Hepatocyte (in vitro differentiated cells): ENCODE results near the gene DNAJA4. TPM values are rescaled to one million over a fixed set of nuclear protein-coding genes. Genes with fewer than 3 reads are reported as not detected.

Experiments used
- DNase-seq: peaks from one replicate; pipeline ENCODE4 v3.0.0-alpha.2; 2016; ENCODE audit warnings: low spot score
- H2AFZ ChIP-seq: fragments of 200-600 bp; sonication (generic); 2 replicates; pipeline ENCODE4 v1.6.0; 2016; ENCODE audit warnings: antibody characterized with exemption, mild to moderate bottlenecking
- H3K27ac ChIP-seq: fragments of 200-600 bp; sonication (generic); 2 replicates; pipeline ENCODE4 v1.5.1; 2016; ENCODE audit warnings: mild to moderate bottlenecking
- H3K27me3 ChIP-seq: fragments of 200-600 bp; sonication (generic); 2 replicates; pipeline ENCODE4 v1.6.1; 2016
- H3K36me3 ChIP-seq: fragments of 200-600 bp; sonication (generic); replicated peaks from 2 replicates; pipeline ENCODE4 v1.5.1; 2016; ENCODE audit warnings: low read depth; ENCODE audit not compliant: insufficient read depth
- H3K4me1 ChIP-seq: fragments of 200-600 bp; sonication (generic); 2 replicates; pipeline ENCODE4 v1.5.1; 2016; ENCODE audit warnings: mild to moderate bottlenecking, moderate library complexity; ENCODE audit not compliant: insufficient read depth
- H3K4me2 ChIP-seq: fragments of 200-600 bp; sonication (generic); 2 replicates; pipeline ENCODE4 v1.6.0; 2016
- H3K4me3 ChIP-seq: fragments of 200-600 bp; sonication (generic); 2 replicates; pipeline ENCODE4 v1.5.1; 2016; ENCODE audit warnings: mild to moderate bottlenecking
- H3K79me2 ChIP-seq: fragments of 200-600 bp; sonication (generic); 2 replicates; pipeline ENCODE4 v1.6.0; 2017; ENCODE audit warnings: mild to moderate bottlenecking
- H3K9me2 ChIP-seq: fragments of 200-600 bp; sonication (generic); replicated peaks from 2 replicates; pipeline ENCODE4 v1.6.0; 2017; ENCODE audit warnings: mild to moderate bottlenecking; ENCODE audit not compliant: insufficient read depth
- H3K9me3 ChIP-seq: fragments of 200-600 bp; sonication (generic); 2 replicates; pipeline ENCODE4 v1.5.1; 2016; ENCODE audit warnings: low read depth, mild to moderate bottlenecking
- H4K20me1 ChIP-seq: fragments of 200-600 bp; sonication (generic); 2 replicates; pipeline ENCODE4 v1.6.0; 2016; ENCODE audit warnings: mild to moderate bottlenecking; ENCODE audit not compliant: insufficient read depth, poor library complexity, severe bottlenecking
- CTCF ChIP-seq: fragments of 200-600 bp; sonication (generic); IDR thresholded peaks from 2 replicates; pipeline ENCODE4 v1.5.1; 2016; ENCODE audit warnings: antibody characterized with exemption, mild to moderate bottlenecking; ENCODE audit not compliant: poor library complexity
- EZH2 ChIP-seq: fragments of 200-600 bp; sonication (generic); IDR thresholded peaks from 2 replicates; pipeline ENCODE4 v1.6.1; 2016; ENCODE audit warnings: antibody characterized with exemption, mild to moderate bottlenecking, borderline replicate concordance
- EZH2phosphoT487 ChIP-seq: fragments of 200-600 bp; sonication (generic); IDR thresholded peaks from one replicate; pipeline ENCODE4 v1.6.1; 2018; ENCODE audit warnings: antibody characterized with exemption, mild to moderate bottlenecking, low read depth, moderate library complexity; ENCODE audit not compliant: unreplicated experiment, severe bottlenecking
- WGBS: methylation state at CpG from one replicate; pipeline ENCODE4 v1.1.6; 2016; ENCODE audit warnings: low lambda C conversion rate; ENCODE audit errors: missing lambda C conversion rate; 5-methylcytosine and 5-hydroxymethylcytosine counted together
- polyA plus RNA-seq: library from polyadenylated mRNA; unstranded; fragments of >200 nt; fragmentation: Nextera tagmentation; extraction: Ambion mirVana; gene quantifications from 2 replicates; pipeline ENCODE4 v1.2.1, GENCODE V29; 2016
- total RNA-seq: library from RNA; depleted of rRNA; stranded (reverse); fragments of >200 nt; gene quantifications from 2 replicates; pipeline ENCODE4 v1.2.3, GENCODE V29; 2014

The DNAJA4 gene
- total and polyA plus RNA-seq, 2 experiments from 2014 or later, result 2.8 to 3.6 TPM

- 93% methylated on average over 23 of the region's 23 CpGs for WGBS
- H4K20me1 ChIP-seq, result no peaks in the 10 kb centered on the region
- no peak overlapping the region for H3K27ac ChIP-seq
- no peaks in the 10 kb centered on the region for H3K27me3 ChIP-seq
- no peak for TF ChIP-seq EZH2
- TF ChIP-seq EZH2phosphoT487, result no peak
- TF ChIP-seq CTCF, result no peak
- no peaks in the 10 kb centered on the region for H3K4me1 ChIP-seq
- no peaks in the 10 kb centered on the region for H3K36me3 ChIP-seq
- H3K9me3 ChIP-seq, result no peaks in the 10 kb centered on the region
- no peak for DNase-seq
- no peak overlapping the region for H3K4me3 ChIP-seq
- H3K4me2 ChIP-seq, result peak overlapping the region; percentile 80
- H3K9me2 ChIP-seq, result no peaks in the 10 kb centered on the region
- peak overlapping the region; percentile 56 for H2AFZ ChIP-seq
- H3K79me2 ChIP-seq, result no peaks in the 10 kb centered on the region
Observed at GRCh38 chr15:78263907-78264303, 457 bp upstream of the DNAJA4 start.

- TF ChIP-seq CTCF (no peak), EZH2 (no peak), EZH2phosphoT487 (no peak)
- H3K4me2 ChIP-seq, result peak overlapping the region; percentile 80
- no peak for DNase-seq
Observed at GRCh38 chr15:78265137-78265460, 737 bp downstream of the DNAJA4 start.

GRCh38 chr15:78265752-78266224, 1.4 kb downstream of the DNAJA4 start:
- peak; percentile 16 for DNase-seq
- no peaks in the 10 kb centered on the region for H4K20me1 ChIP-seq
- H3K4me3 ChIP-seq, result no peak overlapping the region
- no peak overlapping the region for H2AFZ ChIP-seq
- H3K79me2 ChIP-seq, result no peaks in the 10 kb centered on the region
- no peak overlapping the region for H3K27ac ChIP-seq
- H3K4me1 ChIP-seq, result no peaks in the 10 kb centered on the region
- TF ChIP-seq EZH2phosphoT487 (no peak), EZH2 (no peak), CTCF (no peak)
- no peaks in the 10 kb centered on the region for H3K9me3 ChIP-seq
- no peaks in the 10 kb centered on the region for H3K27me3 ChIP-seq
- 81% methylated on average over 9 of the region's 9 CpGs for WGBS
- H3K4me2 ChIP-seq, result no peak overlapping the region
- H3K9me2 ChIP-seq, result no peaks in the 10 kb centered on the region
- no peaks in the 10 kb centered on the region for H3K36me3 ChIP-seq

More at GRCh38 chr15:78265137-78265460, 737 bp downstream of the DNAJA4 start:
- H2AFZ ChIP-seq, result peak overlapping the region; percentile 76
- H3K9me2 ChIP-seq, result no peaks in the 10 kb centered on the region
- H3K4me1 ChIP-seq, result no peaks in the 10 kb centered on the region
- H3K36me3 ChIP-seq, result no peaks in the 10 kb centered on the region
- WGBS, result 83% methylated on average over 12 of the region's 12 CpGs
- H3K4me3 ChIP-seq, result no peak overlapping the region
- no peaks in the 10 kb centered on the region for H3K27me3 ChIP-seq
- H3K27ac ChIP-seq, result no peak overlapping the region
- no peaks in the 10 kb centered on the region for H3K79me2 ChIP-seq
- no peaks in the 10 kb centered on the region for H4K20me1 ChIP-seq
- H3K9me3 ChIP-seq, result no peaks in the 10 kb centered on the region

GRCh38 chr15:78266229-78266628, 1.9 kb downstream of the DNAJA4 start:
- Histone ChIP-seq H3K27ac (no peak overlapping the region), H3K4me3 (no peak overlapping the region), H3K36me3 (no peaks in the 10 kb centered on the region), H3K9me3 (no peaks in the 10 kb centered on the region), H3K9me2 (no peaks in the 10 kb centered on the region), H3K27me3 (no peaks in the 10 kb centered on the region), H3K79me2 (no peaks in the 10 kb centered on the region), H3K4me2 (no peak overlapping the region), H2AFZ (no peak overlapping the region), H3K4me1 (no peaks in the 10 kb centered on the region), H4K20me1 (no peaks in the 10 kb centered on the region)
- TF ChIP-seq EZH2, result no peak
- TF ChIP-seq EZH2phosphoT487, result no peak
- no peak for TF ChIP-seq CTCF
- DNase-seq, result no peak
